ENCODE results near the gene TXNRD2.

- TF ChIP-seq YY1 (IDR thresholded peaks at IDR 0.05; ENCODE audit: insufficient read depth, insufficient read length) (no peak), ZNF274 (IDR thresholded peaks at IDR 0.05; ENCODE audit: low read depth, low read length) (no peak)
These were observed 93.1 kb downstream of the TXNRD2 start for GRCh38 chr22:19848298-19849224.

All from NT2/D1 (cell line).